Endothelial cell of umbilical vein (primary cell): ENCODE data around the gene KSR1. TPM values are rescaled to one million over a fixed set of nuclear protein-coding genes. Genes with fewer than 3 reads are reported as not detected.

Experiments used
- BruUV-seq: library from RNA; stranded (reverse); fragments of 400-500 nt; replicated peaks from 2 replicates; lab custom pipeline; 2021; lab: Mats Ljungman, UMichigan
- CTCF ChIA-PET: fragments of 300-600, 350-600 bp; sonication (Branson Sonifier 250); formaldehyde crosslinking; loops from one replicate; lab custom pipeline; 2021; ENCODE audit warnings: antibody characterized with exemption, inconsistent platforms; lab: Charles Lee
- POLR2A ChIA-PET: fragments of 300-600, 350-600 bp; sonication (Branson Sonifier 250); formaldehyde crosslinking; loops from one replicate; lab custom pipeline; 2021; ENCODE audit warnings: antibody characterized with exemption, inconsistent platforms; lab: Charles Lee
- DNase-seq: peaks from one replicate; pipeline ENCODE4 v3.0.0-alpha.2; 2011; ENCODE audit warnings: low read depth, low spot score
- FAIRE-seq: peaks from 2 replicates; lab custom pipeline; 2011; peaks lifted over from hg19 to GRCh38; lab: Jason Lieb, UNC
- H2AFZ ChIP-seq: 2 replicates; pipeline ENCODE4 v1.6.0; 2012; ENCODE audit warnings: low read depth, low read length, control low read depth, inconsistent platforms
- H3K27ac ChIP-seq: 2 replicates; pipeline ENCODE4 v1.5.1; 2011; ENCODE audit warnings: low read depth, mild to moderate bottlenecking, control low read depth, low read length, moderate library complexity; ENCODE audit not compliant: insufficient read depth
- H3K27me3 ChIP-seq, 2 experiments: 2 replicates each; pipeline versions ENCODE4 v1.6.0 to v1.6.1; 2011; ENCODE audit warnings: low read length in 2 of 2, mixed read lengths in 1 of 2; ENCODE audit not compliant: control insufficient read depth in 2 of 2, insufficient read depth in 2 of 2
- H3K36me3 ChIP-seq, 2 experiments: 2 replicates in 1 of 2; 3 replicates in 1 of 2; pipeline ENCODE4 v1.5.1; 2011; ENCODE audit warnings: low read length in 2 of 2, mild to moderate bottlenecking in 1 of 2, moderate library complexity in 1 of 2; ENCODE audit not compliant: control insufficient read depth in 2 of 2, insufficient read depth in 2 of 2; ENCODE audit errors: extremely low read depth in 1 of 2
- H3K4me1 ChIP-seq: 3 replicates; pipeline ENCODE4 v1.5.1; 2011; ENCODE audit warnings: mild to moderate bottlenecking, low read length; ENCODE audit not compliant: control insufficient read depth, insufficient read depth; ENCODE audit errors: extremely low read depth
- H3K4me2 ChIP-seq: 2 replicates; pipeline ENCODE4 v1.6.1; 2011; ENCODE audit warnings: low read length, control low read depth, mixed read lengths; ENCODE audit not compliant: insufficient read depth
- H3K4me3 ChIP-seq, 3 experiments: fragments of 200-600 bp in 1 of 3; sonication (generic), shearing (Covaris generic) in 1 of 3; replicated peaks in 1 of 3; 2 replicates each; pipeline ENCODE4 v1.5.1; 2011 to 2016; ENCODE audit warnings: control low read depth in 3 of 3, low read length in 3 of 3, mild to moderate bottlenecking in 2 of 3, inconsistent platforms in 1 of 3, low read depth in 1 of 3, moderate library complexity in 1 of 3; ENCODE audit not compliant: insufficient read depth in 1 of 3
- H3K79me2 ChIP-seq: 2 replicates; pipeline ENCODE4 v1.6.0; 2012; ENCODE audit warnings: low read length, inconsistent platforms; ENCODE audit not compliant: control insufficient read depth, insufficient read depth
- H3K9ac ChIP-seq: replicated peaks from 2 replicates; pipeline ENCODE3; 2011; ENCODE audit warnings: low read length, control low read depth; ENCODE audit not compliant: insufficient read depth; ENCODE audit errors: extremely low read depth
- H3K9me1 ChIP-seq: replicated peaks from 3 replicates; pipeline ENCODE4 v1.6.0; 2011; ENCODE audit warnings: mild to moderate bottlenecking, low read length; ENCODE audit not compliant: control insufficient read depth, insufficient read depth; ENCODE audit errors: extremely low read depth
- H3K9me3 ChIP-seq: replicated peaks from 2 replicates; pipeline ENCODE4 v1.5.1; 2012; ENCODE audit warnings: low read length, inconsistent platforms; ENCODE audit not compliant: control insufficient read depth, insufficient read depth
- H4K20me1 ChIP-seq: replicated peaks from 2 replicates; pipeline ENCODE3; 2011; ENCODE audit warnings: mild to moderate bottlenecking, low read length; ENCODE audit not compliant: control insufficient read depth, insufficient read depth; ENCODE audit errors: extremely low read depth
- EZH2 ChIP-seq: IDR thresholded peaks from 2 replicates; pipeline ENCODE4 v1.6.1; 2012; ENCODE audit warnings: borderline replicate concordance, low read depth, mild to moderate bottlenecking, moderate library complexity, low read length, inconsistent platforms; ENCODE audit not compliant: severe bottlenecking
- FOS ChIP-seq: IDR thresholded peaks from 2 replicates; pipeline ENCODE4 v1.6.1; 2011; ENCODE audit warnings: mild to moderate bottlenecking, low read length, moderate library complexity, borderline replicate concordance; ENCODE audit not compliant: insufficient read depth
- GATA2 ChIP-seq: IDR thresholded peaks from 2 replicates; pipeline ENCODE4 v1.7.0; 2011; ENCODE audit warnings: low read depth, mild to moderate bottlenecking, moderate library complexity, mixed read lengths, low read length; ENCODE audit not compliant: insufficient read length, insufficient read depth
- JUN ChIP-seq: IDR thresholded peaks from 2 replicates; pipeline ENCODE4 v1.6.1; 2011; ENCODE audit warnings: borderline replicate concordance, low read depth; ENCODE audit not compliant: insufficient read length, insufficient read depth
- MYC ChIP-seq: IDR thresholded peaks from one replicate; pipeline ENCODE4 v1.6.1; 2011; ENCODE audit warnings: mild to moderate bottlenecking, low read depth, low read length
- POLR2A ChIP-seq: IDR thresholded peaks from 2 replicates; pipeline ENCODE4 v1.6.1; 2012; ENCODE audit warnings: low read depth, mild to moderate bottlenecking, control low read depth, low read length
- dilution Hi-C: fragments of 300-500 bp; cut with MboI; formaldehyde crosslinking; loops from one replicate; pipeline ENCODE4 v1.15.0; 2019; ENCODE audit warnings: low sequenced_read_pairs; ENCODE audit not compliant: extremely low pct_ligation_motif_present
- intact Hi-C: fragments of 100-400 bp; cut with micrococcal nuclease; formaldehyde crosslinking; loops from one replicate; pipeline ENCODE4 v1.10.0; 2022
- polyA plus RNA-seq, 4 experiments: library from polyadenylated mRNA; depleted of rRNA in 3 of 4; stranded (reverse) in 3 of 4; unstranded in 1 of 4; fragments of >200 nt; gene quantifications; 2 replicates each; pipeline versions ENCODE4 v1.2.1 to v1.2.3, GENCODE V29; 2011 to 2012; ENCODE audit warnings: missing spikeins in 1 of 4
- total RNA-seq: library from RNA; stranded (reverse); gene quantifications from 2 replicates; pipeline ENCODE4 v1.2.3, GENCODE V29; 2021
- TF ChIP-seq, protein P1 (sequence below), 2 donors: IDR thresholded peaks; 1 replicate in 1 of 2; 2 replicates in 1 of 2; pipeline ENCODE4 v1.5.1; 2011; ENCODE audit warnings: low read length in 2 of 2, mild to moderate bottlenecking in 2 of 2, moderate library complexity in 2 of 2, control low read depth in 1 of 2, inconsistent platforms in 1 of 2, low read depth in 1 of 2; ENCODE audit not compliant: insufficient read depth in 1 of 2; ENCODE audit errors: extremely low read depth in 1 of 2
- TF ChIP-seq, protein P2 (sequence below): IDR thresholded peaks from 2 replicates; pipeline ENCODE4 v1.6.1; 2011; ENCODE audit not compliant: insufficient read depth, insufficient read length

Gene KSR1
- total and polyA plus RNA-seq, 2 donors (not counting 3 experiments of a cell fraction or from before 2014, with no cell fraction given): 35.4 to 80.2 TPM

DNA sequence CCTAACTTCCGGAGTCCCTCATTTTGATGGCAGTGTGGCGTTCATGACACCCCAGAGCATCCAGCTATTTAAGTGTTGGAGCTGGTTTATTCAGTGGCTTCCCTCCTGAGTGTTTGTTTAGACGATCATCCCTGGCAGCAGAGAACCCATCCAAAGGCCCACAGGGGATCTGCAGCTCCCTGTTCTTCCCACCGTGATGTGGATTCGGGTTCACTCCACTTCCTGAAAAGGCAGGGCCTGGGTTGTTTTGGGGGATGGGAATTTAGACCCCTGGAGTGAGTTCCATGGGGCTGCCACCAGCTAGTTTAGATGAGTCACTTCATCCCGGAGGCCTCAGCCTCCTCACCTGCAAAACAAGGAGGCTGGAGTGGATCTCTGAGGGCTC is 2.3 kb downstream of the KSR1 start:
- Histone ChIP-seq H2AFZ (no peak overlapping the region), H3K9me1 (no peaks in the 10 kb centered on the region), H3K27me3 (no peaks in the 10 kb centered on the region), H3K4me1 (peaks cover 18% of the 10 kb centered on the region), H3K9me3 (no peaks in the 10 kb centered on the region), H3K4me2 (peak overlapping the region; percentile 91), H3K9ac (no peak overlapping the region), H3K27ac (no peak overlapping the region), H4K20me1 (no peaks in the 10 kb centered on the region), H3K79me2 (peaks cover 52% of the 10 kb centered on the region), H3K4me3 (peak overlapping the region in 1 of 3 experiments; percentile 85), H3K36me3 (no peaks in the 10 kb centered on the region)
- intact Hi-C loops: no loop called here
- dilution Hi-C loops: no loop called here
- POLR2A ChIA-PET: interaction anchor here (2.2 kb wide), 1 partner anchor 16 kb away, joined by 7 read pairs; no protein-coding TSS in a partner anchor
- TF ChIP-seq POLR2A (no peak), JUN (no peak), FOS (no peak), GATA2 (no peak), EZH2 (no peak), MYC (no peak)
- TF ChIP-seq, protein P1, sequence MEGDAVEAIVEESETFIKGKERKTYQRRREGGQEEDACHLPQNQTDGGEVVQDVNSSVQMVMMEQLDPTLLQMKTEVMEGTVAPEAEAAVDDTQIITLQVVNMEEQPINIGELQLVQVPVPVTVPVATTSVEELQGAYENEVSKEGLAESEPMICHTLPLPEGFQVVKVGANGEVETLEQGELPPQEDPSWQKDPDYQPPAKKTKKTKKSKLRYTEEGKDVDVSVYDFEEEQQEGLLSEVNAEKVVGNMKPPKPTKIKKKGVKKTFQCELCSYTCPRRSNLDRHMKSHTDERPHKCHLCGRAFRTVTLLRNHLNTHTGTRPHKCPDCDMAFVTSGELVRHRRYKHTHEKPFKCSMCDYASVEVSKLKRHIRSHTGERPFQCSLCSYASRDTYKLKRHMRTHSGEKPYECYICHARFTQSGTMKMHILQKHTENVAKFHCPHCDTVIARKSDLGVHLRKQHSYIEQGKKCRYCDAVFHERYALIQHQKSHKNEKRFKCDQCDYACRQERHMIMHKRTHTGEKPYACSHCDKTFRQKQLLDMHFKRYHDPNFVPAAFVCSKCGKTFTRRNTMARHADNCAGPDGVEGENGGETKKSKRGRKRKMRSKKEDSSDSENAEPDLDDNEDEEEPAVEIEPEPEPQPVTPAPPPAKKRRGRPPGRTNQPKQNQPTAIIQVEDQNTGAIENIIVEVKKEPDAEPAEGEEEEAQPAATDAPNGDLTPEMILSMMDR (IDR thresholded peaks at IDR 0.05; ENCODE audit: extremely low read depth in 1 of 2, insufficient read depth in 1 of 2, low read depth in 1 of 2, low read length in 2 of 2): no peak
- TF ChIP-seq, protein P2, sequence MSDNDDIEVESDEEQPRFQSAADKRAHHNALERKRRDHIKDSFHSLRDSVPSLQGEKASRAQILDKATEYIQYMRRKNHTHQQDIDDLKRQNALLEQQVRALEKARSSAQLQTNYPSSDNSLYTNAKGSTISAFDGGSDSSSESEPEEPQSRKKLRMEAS: no peak
- no TSS peak for BruUV-seq
- DNase-seq (no peak), FAIRE-seq (no peak)
- CTCF ChIA-PET: interaction anchor here (0.7 to 2.5 kb wide), 8 partner anchors 9 to 221 kb away, joined by 3 to 16 read pairs (median 4); no protein-coding TSS in a partner anchor
